Measurements from ENCODE around the gene PTPRE.
A peak's percentile ranks its signal among the peaks of the same experiment; 100 is the strongest.

The PTPRE gene

GRCh38 chr10:127906548-127907377 is at the start of gene PTPRE:
Gene PTPRE, plus strand, starts transcription at chr10:127907103. Its CDS starts 133,779 bp downstream, at chr10:128040882.
- H3K4me1 ChIP-seq (ENCODE audit: control insufficient read depth, insufficient read depth, low read length) = no peaks in the 10 kb centered on the region
- H3K27me3 ChIP-seq (ENCODE audit: control insufficient read depth, insufficient read depth, low read length) = peaks cover 18% of the 10 kb centered on the region
- peak within 1 kb of the TSS; percentile 48 for H3K4me3 ChIP-seq (ENCODE audit: low read depth, low read length)
- no peaks in the 10 kb centered on the region for H3K36me3 ChIP-seq (ENCODE audit: control insufficient read depth, insufficient read depth, low read length)
- H3K9ac ChIP-seq (ENCODE audit: low read depth, low read length) = no peak within 1 kb of the TSS
- H3K9me3 ChIP-seq (ENCODE audit: control insufficient read depth, insufficient read depth, low read length) = no peaks in the 10 kb centered on the region

GRCh38 chr10:127860592-127860991 is 46.3 kb upstream of the PTPRE start:
- Histone ChIP-seq H3K9me3 (ENCODE audit: control insufficient read depth, insufficient read depth, low read length) (peaks cover 9% of the 10 kb centered on the region), H3K4me3 (ENCODE audit: low read depth, low read length) (no peak overlapping the region), H3K36me3 (ENCODE audit: control insufficient read depth, insufficient read depth, low read length) (no peaks in the 10 kb centered on the region), H3K4me1 (ENCODE audit: control insufficient read depth, insufficient read depth, low read length) (no peaks in the 10 kb centered on the region), H3K27me3 (ENCODE audit: control insufficient read depth, insufficient read depth, low read length) (no peaks in the 10 kb centered on the region), H3K9ac (ENCODE audit: low read depth, low read length) (no peak overlapping the region)

GRCh38 chr10:127863231-127863825 is 43.6 kb upstream of the PTPRE start:
- no peak overlapping the region for H3K4me3 ChIP-seq (ENCODE audit: low read depth, low read length)
- no peak overlapping the region for H3K9ac ChIP-seq (ENCODE audit: low read depth, low read length)
- no peaks in the 10 kb centered on the region for H3K36me3 ChIP-seq (ENCODE audit: control insufficient read depth, insufficient read depth, low read length)
- H3K27me3 ChIP-seq (ENCODE audit: control insufficient read depth, insufficient read depth, low read length) = no peaks in the 10 kb centered on the region
- H3K9me3 ChIP-seq (ENCODE audit: control insufficient read depth, insufficient read depth, low read length) = peaks cover 9% of the 10 kb centered on the region
- H3K4me1 ChIP-seq (ENCODE audit: control insufficient read depth, insufficient read depth, low read length) = no peaks in the 10 kb centered on the region

GRCh38 chr10:127866276-127867013 is 40.5 kb upstream of the PTPRE start:
- no peaks in the 10 kb centered on the region for H3K4me1 ChIP-seq (ENCODE audit: control insufficient read depth, insufficient read depth, low read length)
- no peaks in the 10 kb centered on the region for H3K36me3 ChIP-seq (ENCODE audit: control insufficient read depth, insufficient read depth, low read length)

GRCh38 chr10:127867805-127868204 is 39.1 kb upstream of the PTPRE start:
- Histone ChIP-seq H3K9me3 (ENCODE audit: control insufficient read depth, insufficient read depth, low read length) (peaks cover 9% of the 10 kb centered on the region), H3K4me3 (ENCODE audit: low read depth, low read length) (no peak overlapping the region), H3K36me3 (ENCODE audit: control insufficient read depth, insufficient read depth, low read length) (no peaks in the 10 kb centered on the region), H3K9ac (ENCODE audit: low read depth, low read length) (no peak overlapping the region), H3K27me3 (ENCODE audit: control insufficient read depth, insufficient read depth, low read length) (no peaks in the 10 kb centered on the region), H3K4me1 (ENCODE audit: control insufficient read depth, insufficient read depth, low read length) (no peaks in the 10 kb centered on the region)

More at GRCh38 chr10:127866276-127867013, 40.5 kb upstream of the PTPRE start:
- Histone ChIP-seq H3K27me3 (ENCODE audit: control insufficient read depth, insufficient read depth, low read length) (no peaks in the 10 kb centered on the region), H3K9me3 (ENCODE audit: control insufficient read depth, insufficient read depth, low read length) (peaks cover 9% of the 10 kb centered on the region), H3K9ac (ENCODE audit: low read depth, low read length) (no peak overlapping the region), H3K4me3 (ENCODE audit: low read depth, low read length) (no peak overlapping the region)

GRCh38 chr10:127869329-127869728 is 37.6 kb upstream of the PTPRE start:
- peaks cover under 1% of the 10 kb centered on the region for H3K9me3 ChIP-seq (ENCODE audit: control insufficient read depth, insufficient read depth, low read length)
- no peaks in the 10 kb centered on the region for H3K27me3 ChIP-seq (ENCODE audit: control insufficient read depth, insufficient read depth, low read length)
- H3K4me1 ChIP-seq (ENCODE audit: control insufficient read depth, insufficient read depth, low read length) = no peaks in the 10 kb centered on the region
- no peak overlapping the region for H3K9ac ChIP-seq (ENCODE audit: low read depth, low read length)
- no peak overlapping the region for H3K4me3 ChIP-seq (ENCODE audit: low read depth, low read length)
- no peaks in the 10 kb centered on the region for H3K36me3 ChIP-seq (ENCODE audit: control insufficient read depth, insufficient read depth, low read length)

GRCh38 chr10:127871631-127872010 is 35.3 kb upstream of the PTPRE start:
- no peaks in the 10 kb centered on the region for H3K27me3 ChIP-seq (ENCODE audit: control insufficient read depth, insufficient read depth, low read length)
- H3K9me3 ChIP-seq (ENCODE audit: control insufficient read depth, insufficient read depth, low read length) = no peaks in the 10 kb centered on the region
- H3K4me1 ChIP-seq (ENCODE audit: control insufficient read depth, insufficient read depth, low read length) = no peaks in the 10 kb centered on the region
- H3K36me3 ChIP-seq (ENCODE audit: control insufficient read depth, insufficient read depth, low read length) = no peaks in the 10 kb centered on the region
- no peak overlapping the region for H3K4me3 ChIP-seq (ENCODE audit: low read depth, low read length)
- no peak overlapping the region for H3K9ac ChIP-seq (ENCODE audit: low read depth, low read length)

- no peaks in the 10 kb centered on the region for H3K4me1 ChIP-seq (ENCODE audit: control insufficient read depth, insufficient read depth, low read length)
- no peaks in the 10 kb centered on the region for H3K9me3 ChIP-seq (ENCODE audit: control insufficient read depth, insufficient read depth, low read length)
- H3K27me3 ChIP-seq (ENCODE audit: control insufficient read depth, insufficient read depth, low read length) = no peaks in the 10 kb centered on the region
- H3K9ac ChIP-seq (ENCODE audit: low read depth, low read length) = no peak overlapping the region
- no peak overlapping the region for H3K4me3 ChIP-seq (ENCODE audit: low read depth, low read length)
- H3K36me3 ChIP-seq (ENCODE audit: control insufficient read depth, insufficient read depth, low read length) = no peaks in the 10 kb centered on the region
Observed at GRCh38 chr10:127872011-127872761, 34.7 kb upstream of the PTPRE start.

GRCh38 chr10:127872871-127873600 is 33.9 kb upstream of the PTPRE start:
- no peaks in the 10 kb centered on the region for H3K9me3 ChIP-seq (ENCODE audit: control insufficient read depth, insufficient read depth, low read length)
- H3K27me3 ChIP-seq (ENCODE audit: control insufficient read depth, insufficient read depth, low read length) = no peaks in the 10 kb centered on the region
- H3K4me3 ChIP-seq (ENCODE audit: low read depth, low read length) = no peak overlapping the region
- no peaks in the 10 kb centered on the region for H3K4me1 ChIP-seq (ENCODE audit: control insufficient read depth, insufficient read depth, low read length)
- no peaks in the 10 kb centered on the region for H3K36me3 ChIP-seq (ENCODE audit: control insufficient read depth, insufficient read depth, low read length)
- no peak overlapping the region for H3K9ac ChIP-seq (ENCODE audit: low read depth, low read length)

- no peak overlapping the region for H3K4me3 ChIP-seq (ENCODE audit: low read depth, low read length)
- no peaks in the 10 kb centered on the region for H3K9me3 ChIP-seq (ENCODE audit: control insufficient read depth, insufficient read depth, low read length)
- no peak overlapping the region for H3K9ac ChIP-seq (ENCODE audit: low read depth, low read length)
- no peaks in the 10 kb centered on the region for H3K27me3 ChIP-seq (ENCODE audit: control insufficient read depth, insufficient read depth, low read length)
- no peaks in the 10 kb centered on the region for H3K4me1 ChIP-seq (ENCODE audit: control insufficient read depth, insufficient read depth, low read length)
- no peaks in the 10 kb centered on the region for H3K36me3 ChIP-seq (ENCODE audit: control insufficient read depth, insufficient read depth, low read length)
Observed at GRCh38 chr10:127873901-127874470, 32.9 kb upstream of the PTPRE start.
